NCI-H510A treated with DMSO at 0.1 percent for 48 hours (cell line): ENCODE measurements around the gene HBG1.
A peak's percentile ranks its signal among the peaks of the same experiment; 100 is the strongest.

Experiments used
- DNase-seq: peaks from one replicate; lab custom pipeline; 2025; lab: John Stamatoyannopoulos, UW

HBG1 gene

GRCh38 chr11:5225480-5225871, 24.2 kb downstream of the HBG1 start:
- DNase-seq = no peak

GRCh38 chr11:5224538-5225479, 24.8 kb downstream of the HBG1 start:
- no peak for DNase-seq

- no peak for DNase-seq
Measured at GRCh38 chr11:5223686-5224085, 26.0 kb downstream of the HBG1 start.

GRCh38 chr11:5223146-5223545, 26.5 kb downstream of the HBG1 start:
- no peak for DNase-seq

GRCh38 chr11:5210376-5210885, 39.2 kb downstream of the HBG1 start:
- no peak for DNase-seq

- DNase-seq = peak; percentile 20
Measured at GRCh38 chr11:5204787-5205186, 44.9 kb downstream of the HBG1 start.

GRCh38 chr11:5203366-5203765, 46.3 kb downstream of the HBG1 start:
- no peak for DNase-seq

GRCh38 chr11:5200582-5200981, 49.1 kb downstream of the HBG1 start, which contains the start of gene OR51V1:
TSS of gene OR51V1 (minus strand) at chr11:5200682. CDS start at chr11:5200682, 0 bp downstream.
- no peak for DNase-seq

GRCh38 chr11:5198285-5198684, 51.4 kb downstream of the HBG1 start:
- no peak for DNase-seq
